ENCODE data around the gene PHACTR3. TPM values are rescaled to one million over a fixed set of nuclear protein-coding genes. Genes with fewer than 3 reads are reported as not detected.

PHACTR3 gene
- total RNA-seq, 1 experiment from 2014 or later: 30.6 TPM

DNA sequence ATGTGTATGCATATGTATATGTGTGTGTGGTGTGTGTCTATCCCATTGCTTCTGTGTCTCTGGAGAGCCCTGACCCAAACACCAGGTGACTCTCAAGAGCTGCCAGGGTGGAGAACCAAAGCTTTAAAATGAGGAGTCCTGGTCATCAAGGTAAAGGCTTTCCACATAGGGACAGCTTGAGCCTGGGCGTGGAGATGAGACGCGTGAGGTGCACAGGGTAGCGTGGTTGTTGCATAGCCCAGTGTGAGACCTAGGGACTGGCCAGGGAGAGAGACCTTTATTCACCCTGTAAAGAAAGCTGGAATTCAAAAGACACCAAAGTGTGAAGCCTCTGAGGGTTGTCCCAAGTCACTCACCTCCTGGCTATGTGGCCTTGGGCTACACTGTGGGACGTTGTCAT is 180.0 kb downstream of the PHACTR3 start:
- POLR2A ChIA-PET (ENCODE audit: unreplicated experiment): no interaction called here
- TF ChIP-seq EZH2 (IDR thresholded peaks at IDR 0.05; ENCODE audit: low read length, unreplicated experiment) (no peak), EZH2phosphoT487 (IDR thresholded peaks at IDR 0.05; ENCODE audit: borderline replicate concordance, low read length) (no peak)
- TF ChIP-seq, protein P1, sequence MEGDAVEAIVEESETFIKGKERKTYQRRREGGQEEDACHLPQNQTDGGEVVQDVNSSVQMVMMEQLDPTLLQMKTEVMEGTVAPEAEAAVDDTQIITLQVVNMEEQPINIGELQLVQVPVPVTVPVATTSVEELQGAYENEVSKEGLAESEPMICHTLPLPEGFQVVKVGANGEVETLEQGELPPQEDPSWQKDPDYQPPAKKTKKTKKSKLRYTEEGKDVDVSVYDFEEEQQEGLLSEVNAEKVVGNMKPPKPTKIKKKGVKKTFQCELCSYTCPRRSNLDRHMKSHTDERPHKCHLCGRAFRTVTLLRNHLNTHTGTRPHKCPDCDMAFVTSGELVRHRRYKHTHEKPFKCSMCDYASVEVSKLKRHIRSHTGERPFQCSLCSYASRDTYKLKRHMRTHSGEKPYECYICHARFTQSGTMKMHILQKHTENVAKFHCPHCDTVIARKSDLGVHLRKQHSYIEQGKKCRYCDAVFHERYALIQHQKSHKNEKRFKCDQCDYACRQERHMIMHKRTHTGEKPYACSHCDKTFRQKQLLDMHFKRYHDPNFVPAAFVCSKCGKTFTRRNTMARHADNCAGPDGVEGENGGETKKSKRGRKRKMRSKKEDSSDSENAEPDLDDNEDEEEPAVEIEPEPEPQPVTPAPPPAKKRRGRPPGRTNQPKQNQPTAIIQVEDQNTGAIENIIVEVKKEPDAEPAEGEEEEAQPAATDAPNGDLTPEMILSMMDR (conservative IDR thresholded peaks at IDR 0.05; ENCODE audit: low read depth, low read length): no peak
- Histone ChIP-seq H3K36me3 (ENCODE audit: low read depth, low read length) (no peaks in the 10 kb centered on the region), H3K4me1 (ENCODE audit: insufficient read depth, low read length) (no peaks in the 10 kb centered on the region; the same call in 1 of the 2 replicates), H3K79me2 (ENCODE audit: low read length) (no peaks in the 10 kb centered on the region), H4K20me1 (ENCODE audit: low read length) (no peaks in the 10 kb centered on the region), H2AFZ (ENCODE audit: low read length) (no peak overlapping the region), H3K9me2 (replicated peaks; ENCODE audit: low read length) (no peaks in the 10 kb centered on the region), H3K27ac (ENCODE audit: low read length) (no peak overlapping the region), H3F3A (ENCODE audit: low read length, unreplicated experiment) (no peaks in the 10 kb centered on the region), H3K27me3 (ENCODE audit: low read length) (no peaks in the 10 kb centered on the region), H3K4me2 (ENCODE audit: low read length) (no peak overlapping the region), H3K9me3 (ENCODE audit: low read length) (no peaks in the 10 kb centered on the region), H3K4me3 (ENCODE audit: low read length) (no peak overlapping the region), H3K9ac (ENCODE audit: low read length) (no peak overlapping the region)
- intact Hi-C loops (cut with micrococcal nuclease): loop anchor here (5.0 kb wide), 1 partner anchor 143 kb away; no protein-coding TSS in a partner anchor
- no TSS peak for BruUV-seq (replicated peaks)
- CTCF ChIA-PET: interaction anchor here (1.0 to 2.2 kb wide), 2 partner anchors 52 to 65 kb away, joined by 5 to 57 read pairs; no protein-coding TSS in a partner anchor
- ATAC-seq: no peak
- no peak for DNase-seq

DNA sequence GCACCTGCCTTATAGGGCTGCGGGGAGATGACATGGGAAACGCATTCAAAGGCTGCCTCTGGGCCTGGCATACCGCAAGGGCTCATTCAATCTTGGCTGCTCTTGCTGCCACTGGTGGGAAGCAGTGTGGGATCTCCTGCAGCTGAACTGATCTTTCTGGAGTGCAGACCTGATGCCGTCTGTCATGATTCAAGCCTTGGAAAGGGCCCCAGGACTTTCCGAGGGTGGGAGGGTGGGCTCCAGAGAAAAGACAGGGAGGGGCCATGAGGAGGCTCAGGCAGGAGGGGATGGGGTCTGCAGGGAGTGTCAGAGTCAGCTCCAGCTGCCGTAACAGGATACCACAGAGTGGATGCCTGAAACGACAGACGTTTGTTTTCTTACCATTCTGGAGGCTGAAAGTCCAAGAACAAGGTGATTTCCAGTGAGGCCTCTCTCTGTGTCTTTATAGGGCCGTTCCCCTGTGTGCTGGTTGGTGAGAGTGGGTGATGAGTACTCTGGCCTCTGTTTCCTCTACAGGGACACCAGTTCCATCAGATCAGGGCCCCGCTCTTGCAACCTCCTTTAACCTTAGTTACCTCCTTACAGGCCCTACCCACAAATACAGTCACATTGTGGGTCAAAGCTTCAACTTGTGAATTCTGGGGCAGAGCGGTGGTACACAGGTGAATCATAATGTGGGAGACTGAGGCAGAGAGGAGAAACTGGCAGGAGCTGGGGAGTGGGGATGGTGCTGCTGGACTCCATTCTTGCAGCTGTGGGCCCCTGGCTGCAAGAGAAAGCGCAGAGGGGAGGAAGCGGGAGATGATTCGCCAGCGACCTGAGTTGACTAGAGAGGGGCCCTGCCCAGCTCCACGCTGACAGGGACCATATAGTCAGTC is 180.7 kb downstream of the PHACTR3 start:
- no peak for ATAC-seq
- CTCF ChIA-PET: interaction anchor here (2.2 kb wide), 1 partner anchor 65 kb away, joined by 57 read pairs; no protein-coding TSS in a partner anchor
- intact Hi-C loops (cut with micrococcal nuclease): loop anchor here (5.0 kb wide), 1 partner anchor 142 kb away; no protein-coding TSS in a partner anchor

More for the DNA sequence above, 180.7 kb downstream of the PHACTR3 start:
- DNase-seq: no peak
- Histone ChIP-seq H3K9me2 (replicated peaks; ENCODE audit: low read length) (no peaks in the 10 kb centered on the region), H3K4me2 (ENCODE audit: low read length) (no peak overlapping the region), H3K4me1 (ENCODE audit: insufficient read depth, low read length) (peaks cover 5% of the 10 kb centered on the region; the same call in 1 of the 2 replicates), H3F3A (ENCODE audit: low read length, unreplicated experiment) (no peaks in the 10 kb centered on the region), H3K36me3 (ENCODE audit: low read depth, low read length) (no peaks in the 10 kb centered on the region), H3K79me2 (ENCODE audit: low read length) (no peaks in the 10 kb centered on the region), H2AFZ (ENCODE audit: low read length) (no peak overlapping the region), H3K27me3 (ENCODE audit: low read length) (no peaks in the 10 kb centered on the region), H3K27ac (ENCODE audit: low read length) (no peak overlapping the region), H3K4me3 (ENCODE audit: low read length) (no peak overlapping the region), H3K9me3 (ENCODE audit: low read length) (no peaks in the 10 kb centered on the region), H3K9ac (ENCODE audit: low read length) (no peak overlapping the region), H4K20me1 (ENCODE audit: low read length) (no peaks in the 10 kb centered on the region)
- POLR2A ChIA-PET (ENCODE audit: unreplicated experiment): no interaction called here
- BruUV-seq (replicated peaks): no TSS peak
- no peak for TF ChIP-seq EZH2phosphoT487 (IDR thresholded peaks at IDR 0.05; ENCODE audit: borderline replicate concordance, low read length)
- TF ChIP-seq, protein P1 (conservative IDR thresholded peaks at IDR 0.05; ENCODE audit: low read depth, low read length): no peak
